ENCODE measurements around the gene KCNJ4. TPM values are rescaled to one million over a fixed set of nuclear protein-coding genes. Genes with fewer than 3 reads are reported as not detected.
A peak's percentile ranks its signal among the peaks of the same experiment; 100 is the strongest.

Gene KCNJ4
- total and polyA plus RNA-seq, 10 of the 15 experiments (the other 5 are each of a cell fraction or from before 2014, with no cell fraction given) = not detected

DNA sequence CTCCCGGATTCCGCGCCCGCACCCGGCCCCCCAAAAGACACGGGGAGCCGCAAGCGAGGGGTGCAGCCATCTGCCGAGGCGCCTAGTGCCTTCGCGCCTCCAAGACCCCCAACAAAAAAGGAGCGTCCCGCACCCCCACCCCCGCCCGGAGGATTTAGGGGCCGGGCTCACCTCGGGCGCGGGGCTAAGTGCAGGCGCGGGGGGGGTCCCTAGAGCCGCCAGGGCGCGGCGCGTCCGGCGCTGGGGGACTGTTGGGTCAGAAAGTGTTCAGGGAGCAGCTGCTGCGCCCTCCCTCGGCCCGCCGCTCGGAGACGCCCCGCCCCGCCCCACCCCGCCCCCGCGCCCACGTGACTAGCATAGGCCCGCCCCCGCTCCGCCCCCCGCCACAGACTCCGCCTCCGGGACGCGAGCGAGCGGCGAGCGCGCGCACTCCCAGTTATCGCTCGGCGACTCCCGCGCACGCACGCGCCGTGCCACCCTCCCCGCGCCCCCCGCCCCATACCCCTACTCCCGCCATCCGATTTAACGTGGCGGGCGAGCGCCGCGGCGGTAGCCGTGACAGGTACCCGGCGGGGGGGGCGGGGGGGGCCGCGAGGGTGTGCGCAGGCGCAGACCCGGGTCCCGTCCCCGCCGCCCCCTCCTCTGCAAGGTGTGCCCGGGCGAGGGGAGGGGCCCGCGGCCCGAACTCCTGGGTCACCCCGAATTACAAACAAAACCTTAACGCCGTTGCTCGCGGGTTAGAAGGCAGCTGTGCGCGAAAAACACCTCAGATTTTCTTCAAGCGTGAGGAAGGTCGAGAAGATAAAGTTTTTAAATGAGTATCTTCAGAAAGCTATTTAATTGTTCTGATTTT is 56.2 kb downstream of the KCNJ4 start (continued):
- TF ChIP-seq, protein P1, sequence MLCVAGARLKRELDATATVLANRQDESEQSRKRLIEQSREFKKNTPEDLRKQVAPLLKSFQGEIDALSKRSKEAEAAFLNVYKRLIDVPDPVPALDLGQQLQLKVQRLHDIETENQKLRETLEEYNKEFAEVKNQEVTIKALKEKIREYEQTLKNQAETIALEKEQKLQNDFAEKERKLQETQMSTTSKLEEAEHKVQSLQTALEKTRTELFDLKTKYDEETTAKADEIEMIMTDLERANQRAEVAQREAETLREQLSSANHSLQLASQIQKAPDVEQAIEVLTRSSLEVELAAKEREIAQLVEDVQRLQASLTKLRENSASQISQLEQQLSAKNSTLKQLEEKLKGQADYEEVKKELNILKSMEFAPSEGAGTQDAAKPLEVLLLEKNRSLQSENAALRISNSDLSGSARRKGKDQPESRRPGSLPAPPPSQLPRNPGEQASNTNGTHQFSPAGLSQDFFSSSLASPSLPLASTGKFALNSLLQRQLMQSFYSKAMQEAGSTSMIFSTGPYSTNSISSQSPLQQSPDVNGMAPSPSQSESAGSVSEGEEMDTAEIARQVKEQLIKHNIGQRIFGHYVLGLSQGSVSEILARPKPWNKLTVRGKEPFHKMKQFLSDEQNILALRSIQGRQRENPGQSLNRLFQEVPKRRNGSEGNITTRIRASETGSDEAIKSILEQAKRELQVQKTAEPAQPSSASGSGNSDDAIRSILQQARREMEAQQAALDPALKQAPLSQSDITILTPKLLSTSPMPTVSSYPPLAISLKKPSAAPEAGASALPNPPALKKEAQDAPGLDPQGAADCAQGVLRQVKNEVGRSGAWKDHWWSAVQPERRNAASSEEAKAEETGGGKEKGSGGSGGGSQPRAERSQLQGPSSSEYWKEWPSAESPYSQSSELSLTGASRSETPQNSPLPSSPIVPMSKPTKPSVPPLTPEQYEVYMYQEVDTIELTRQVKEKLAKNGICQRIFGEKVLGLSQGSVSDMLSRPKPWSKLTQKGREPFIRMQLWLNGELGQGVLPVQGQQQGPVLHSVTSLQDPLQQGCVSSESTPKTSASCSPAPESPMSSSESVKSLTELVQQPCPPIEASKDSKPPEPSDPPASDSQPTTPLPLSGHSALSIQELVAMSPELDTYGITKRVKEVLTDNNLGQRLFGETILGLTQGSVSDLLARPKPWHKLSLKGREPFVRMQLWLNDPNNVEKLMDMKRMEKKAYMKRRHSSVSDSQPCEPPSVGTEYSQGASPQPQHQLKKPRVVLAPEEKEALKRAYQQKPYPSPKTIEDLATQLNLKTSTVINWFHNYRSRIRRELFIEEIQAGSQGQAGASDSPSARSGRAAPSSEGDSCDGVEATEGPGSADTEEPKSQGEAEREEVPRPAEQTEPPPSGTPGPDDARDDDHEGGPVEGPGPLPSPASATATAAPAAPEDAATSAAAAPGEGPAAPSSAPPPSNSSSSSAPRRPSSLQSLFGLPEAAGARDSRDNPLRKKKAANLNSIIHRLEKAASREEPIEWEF (IDR thresholded peaks at IDR 0.05; ENCODE audit: insufficient replicate concordance, low read depth, low read length) = no peak
- 0 out of 3 replicates have a peak, but pooled peaks have one; percentile 25 for TF ChIP-seq POU2F2 (IDR thresholded peaks at IDR 0.05; ENCODE audit: borderline replicate concordance, low read depth, low read length)
- peak; percentile 65; the same call in 1 of the 2 replicates for TF ChIP-seq TAF1 (IDR thresholded peaks at IDR 0.05; ENCODE audit: borderline replicate concordance, low read depth, low read length)
- TF ChIP-seq CTCF (IDR thresholded peaks at IDR 0.05 in 2 of 3, conservative IDR thresholded peaks at IDR 0.05 in 1 of 3; ENCODE audit: control insufficient read depth in 2 of 3, extremely low read depth in 1 of 3, insufficient read depth in 1 of 3, low read depth in 3 of 3, low read length in 3 of 3) = no peak
- TF ChIP-seq, protein P2, sequence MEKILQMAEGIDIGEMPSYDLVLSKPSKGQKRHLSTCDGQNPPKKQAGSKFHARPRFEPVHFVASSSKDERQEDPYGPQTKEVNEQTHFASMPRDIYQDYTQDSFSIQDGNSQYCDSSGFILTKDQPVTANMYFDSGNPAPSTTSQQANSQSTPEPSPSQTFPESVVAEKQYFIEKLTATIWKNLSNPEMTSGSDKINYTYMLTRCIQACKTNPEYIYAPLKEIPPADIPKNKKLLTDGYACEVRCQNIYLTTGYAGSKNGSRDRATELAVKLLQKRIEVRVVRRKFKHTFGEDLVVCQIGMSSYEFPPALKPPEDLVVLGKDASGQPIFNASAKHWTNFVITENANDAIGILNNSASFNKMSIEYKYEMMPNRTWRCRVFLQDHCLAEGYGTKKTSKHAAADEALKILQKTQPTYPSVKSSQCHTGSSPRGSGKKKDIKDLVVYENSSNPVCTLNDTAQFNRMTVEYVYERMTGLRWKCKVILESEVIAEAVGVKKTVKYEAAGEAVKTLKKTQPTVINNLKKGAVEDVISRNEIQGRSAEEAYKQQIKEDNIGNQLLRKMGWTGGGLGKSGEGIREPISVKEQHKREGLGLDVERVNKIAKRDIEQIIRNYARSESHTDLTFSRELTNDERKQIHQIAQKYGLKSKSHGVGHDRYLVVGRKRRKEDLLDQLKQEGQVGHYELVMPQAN (conservative IDR thresholded peaks at IDR 0.05) = peak; percentile 34; the same call in 1 of the 2 replicates
- no peak for TF ChIP-seq NBN (IDR thresholded peaks at IDR 0.05)
- no peak for TF ChIP-seq YBX1 (IDR thresholded peaks at IDR 0.05)
- TF ChIP-seq KDM1A (IDR thresholded peaks at IDR 0.05; ENCODE audit: borderline replicate concordance) = no peak
- TF ChIP-seq REST (IDR thresholded peaks at IDR 0.05; ENCODE audit: low read depth, low read length) = no peak
- TF ChIP-seq FOXM1 (IDR thresholded peaks at IDR 0.05; ENCODE audit: low read depth, low read length) = no peak
- TF ChIP-seq RELB (IDR thresholded peaks at IDR 0.05; ENCODE audit: low read depth) = no peak
- peak; percentile 60; the same call in 1 of the 2 replicates for TF ChIP-seq TCF12 (IDR thresholded peaks at IDR 0.05; ENCODE audit: low read depth, low read length)
- no peak for TF ChIP-seq IKZF2 (IDR thresholded peaks at IDR 0.05)
- no peak for TF ChIP-seq NR2C1 (IDR thresholded peaks at IDR 0.05)
